SK-N-DZ (cell line): ENCODE data around the gene TJAP1.
"Not testable (repeated sequence)": the region's sequence is repeated elsewhere in the genome, so short reads cannot be mapped to it uniquely, and the experiment has no call there.

Source experiments
- DNase-seq: peaks from one replicate; pipeline ENCODE4 v3.0.0-alpha.2; 2015; ENCODE audit warnings: low spot score

Gene TJAP1

GRCh38 chr6:43453831-43454230 is 23.5 kb upstream of the TJAP1 start:
- no peak for DNase-seq

GRCh38 chr6:43454290-43454695 is 23.1 kb upstream of the TJAP1 start:
- DNase-seq = no peak

GRCh38 chr6:43454696-43455530 is 22.5 kb upstream of the TJAP1 start:
- DNase-seq = peak; percentile 81

- DNase-seq = peak; percentile 80
Observed at GRCh38 chr6:43455531-43456428, 21.6 kb upstream of the TJAP1 start, which contains the start of gene DLK2. DLK2 (minus strand) TSS chr6:43455548; CDS start chr6:43454825, 723 bp downstream.

- DNase-seq = no peak
Observed at GRCh38 chr6:43457643-43458042, 19.7 kb upstream of the TJAP1 start.

- DNase-seq = not testable (repeated sequence)
Observed at GRCh38 chr6:43458154-43458553, 19.2 kb upstream of the TJAP1 start.

- DNase-seq = no peak
Observed at GRCh38 chr6:43459535-43459934, 17.8 kb upstream of the TJAP1 start.

- DNase-seq = no peak
Observed at GRCh38 chr6:43460032-43460431, 17.3 kb upstream of the TJAP1 start.

GRCh38 chr6:43461936-43462335 is 15.4 kb upstream of the TJAP1 start:
- DNase-seq = no peak

GRCh38 chr6:43464337-43464736 is 13.0 kb upstream of the TJAP1 start:
- no peak for DNase-seq

GRCh38 chr6:43465948-43466347 is 11.4 kb upstream of the TJAP1 start:
- no peak for DNase-seq

- DNase-seq = not testable (repeated sequence)
Observed at GRCh38 chr6:43467265-43467664, 10.1 kb upstream of the TJAP1 start.

- DNase-seq = no peak
Observed at GRCh38 chr6:43467752-43468151, 9.6 kb upstream of the TJAP1 start.

GRCh38 chr6:43468240-43468639 is 9.1 kb upstream of the TJAP1 start:
- no peak for DNase-seq

- DNase-seq = no peak
Observed at GRCh38 chr6:43468748-43469681, 8.4 kb upstream of the TJAP1 start.

- DNase-seq = no peak
Observed at GRCh38 chr6:43469947-43470346, 7.4 kb upstream of the TJAP1 start.

GRCh38 chr6:43471399-43471798 is 6.0 kb upstream of the TJAP1 start:
- DNase-seq = no peak

GRCh38 chr6:43472515-43472914 is 4.9 kb upstream of the TJAP1 start:
- no peak for DNase-seq

- no peak for DNase-seq
Observed at GRCh38 chr6:43475516-43475915, 1.9 kb upstream of the TJAP1 start.

GRCh38 chr6:43476746-43477145 is 624 bp upstream of the TJAP1 start:
- DNase-seq = no peak

- DNase-seq = no peak
Observed at GRCh38 chr6:43478008-43478372, 620 bp downstream of the TJAP1 start.
